GM23338 (cell line): Measurements from ENCODE around the gene CPTP.

ENCODE experiments used
- EZH2 ChIP-seq: fragments of 200-600 bp; sonication (generic); IDR thresholded peaks from one replicate; pipeline ENCODE4 v1.8.0; 2017; ENCODE audit warnings: antibody characterized with exemption, mild to moderate bottlenecking, low read depth; ENCODE audit not compliant: unreplicated experiment
- JUNB ChIP-seq: IDR thresholded peaks from one replicate; pipeline ENCODE4 v1.6.1; 2016; ENCODE audit warnings: antibody characterized with exemption; ENCODE audit not compliant: unreplicated experiment
- POLR2AphosphoS5 ChIP-seq: IDR thresholded peaks from 2 replicates; pipeline ENCODE4 v1.6.1; 2016; ENCODE audit warnings: antibody characterized with exemption, low read depth
- STAT1 ChIP-seq: IDR thresholded peaks from one replicate; pipeline ENCODE4 v1.6.1; 2016; ENCODE audit warnings: antibody characterized with exemption; ENCODE audit not compliant: unreplicated experiment
- TF ChIP-seq, protein P1 (sequence below), 2 experiments: fragments of 200-600 bp in 1 of 2; sonication (generic) in 1 of 2; conservative IDR thresholded peaks; 2 replicates each; pipeline versions ENCODE4 v1.5.1 to v1.6.1; 2016 to 2017; ENCODE audit warnings: antibody characterized with exemption in 2 of 2, low read depth in 2 of 2, mild to moderate bottlenecking in 2 of 2, moderate library complexity in 1 of 2

DNA sequence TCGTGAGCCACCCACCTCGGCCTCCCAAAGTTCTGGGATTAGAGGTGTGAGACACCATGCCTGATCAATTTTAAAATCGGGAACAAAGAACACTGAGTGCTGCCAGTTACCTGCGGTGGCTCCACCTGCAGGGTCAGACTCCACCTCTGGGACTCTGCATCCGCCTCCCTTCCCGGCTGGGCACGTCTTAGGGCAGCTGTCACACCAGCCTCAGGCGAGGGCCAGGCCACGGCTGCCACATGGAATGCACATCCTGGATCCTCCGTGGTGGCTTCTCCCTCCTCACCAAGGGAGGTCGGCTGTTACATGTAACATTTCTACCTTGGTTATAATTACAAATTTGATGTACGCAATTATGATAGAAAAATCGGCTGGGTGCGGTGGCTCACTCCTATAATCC lies 39.7 kb downstream of the CPTP start:
- TF ChIP-seq JUNB (no peak), POLR2AphosphoS5 (no peak), EZH2 (no peak), STAT1 (no peak)
- TF ChIP-seq, protein P1, sequence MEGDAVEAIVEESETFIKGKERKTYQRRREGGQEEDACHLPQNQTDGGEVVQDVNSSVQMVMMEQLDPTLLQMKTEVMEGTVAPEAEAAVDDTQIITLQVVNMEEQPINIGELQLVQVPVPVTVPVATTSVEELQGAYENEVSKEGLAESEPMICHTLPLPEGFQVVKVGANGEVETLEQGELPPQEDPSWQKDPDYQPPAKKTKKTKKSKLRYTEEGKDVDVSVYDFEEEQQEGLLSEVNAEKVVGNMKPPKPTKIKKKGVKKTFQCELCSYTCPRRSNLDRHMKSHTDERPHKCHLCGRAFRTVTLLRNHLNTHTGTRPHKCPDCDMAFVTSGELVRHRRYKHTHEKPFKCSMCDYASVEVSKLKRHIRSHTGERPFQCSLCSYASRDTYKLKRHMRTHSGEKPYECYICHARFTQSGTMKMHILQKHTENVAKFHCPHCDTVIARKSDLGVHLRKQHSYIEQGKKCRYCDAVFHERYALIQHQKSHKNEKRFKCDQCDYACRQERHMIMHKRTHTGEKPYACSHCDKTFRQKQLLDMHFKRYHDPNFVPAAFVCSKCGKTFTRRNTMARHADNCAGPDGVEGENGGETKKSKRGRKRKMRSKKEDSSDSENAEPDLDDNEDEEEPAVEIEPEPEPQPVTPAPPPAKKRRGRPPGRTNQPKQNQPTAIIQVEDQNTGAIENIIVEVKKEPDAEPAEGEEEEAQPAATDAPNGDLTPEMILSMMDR (conservative IDR thresholded peaks at IDR 0.05; ENCODE audit: low read depth in 2 of 2) = no peak
